ENCODE measurements around the gene CTSA.

CTSA gene

DNA sequence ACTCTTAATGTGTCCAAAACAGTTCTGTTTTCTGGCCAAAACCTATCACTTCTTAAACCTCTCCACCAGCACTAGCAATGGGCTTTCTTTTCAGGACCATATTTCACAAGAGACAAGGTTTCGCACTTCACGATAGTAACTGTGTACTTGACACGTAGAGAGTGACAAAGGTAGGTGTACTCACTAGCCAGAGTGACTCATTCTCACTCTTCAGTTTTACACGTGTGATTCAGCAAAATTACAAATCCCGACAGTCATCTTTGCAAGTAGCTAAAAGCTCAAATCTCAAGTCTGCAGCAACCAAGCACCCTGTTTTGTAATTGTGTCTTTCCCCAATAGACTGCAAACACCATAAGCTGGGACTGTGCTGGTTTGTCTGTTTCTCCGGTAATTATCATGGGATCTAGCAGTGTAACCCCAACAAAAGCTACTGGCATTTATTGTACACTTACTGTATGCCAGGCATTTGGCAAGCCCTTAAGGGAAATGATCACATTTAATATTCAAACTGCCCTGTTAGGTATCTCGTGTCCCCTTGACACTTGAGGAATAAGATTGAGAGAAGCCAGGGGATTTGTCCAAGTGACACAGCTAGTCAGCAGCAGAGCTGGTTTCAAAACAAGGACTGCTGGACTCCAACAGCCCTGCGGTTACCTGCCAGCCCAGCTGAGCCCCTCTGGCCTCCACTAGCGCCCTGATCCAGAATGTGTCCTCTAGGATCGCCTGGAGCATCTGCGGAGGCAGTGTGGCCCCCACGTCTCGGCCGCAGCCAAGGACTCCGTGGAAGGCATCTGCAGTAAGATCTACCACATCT lies 53.2 kb downstream of the CTSA start:
- no peak for DNase-seq

DNA sequence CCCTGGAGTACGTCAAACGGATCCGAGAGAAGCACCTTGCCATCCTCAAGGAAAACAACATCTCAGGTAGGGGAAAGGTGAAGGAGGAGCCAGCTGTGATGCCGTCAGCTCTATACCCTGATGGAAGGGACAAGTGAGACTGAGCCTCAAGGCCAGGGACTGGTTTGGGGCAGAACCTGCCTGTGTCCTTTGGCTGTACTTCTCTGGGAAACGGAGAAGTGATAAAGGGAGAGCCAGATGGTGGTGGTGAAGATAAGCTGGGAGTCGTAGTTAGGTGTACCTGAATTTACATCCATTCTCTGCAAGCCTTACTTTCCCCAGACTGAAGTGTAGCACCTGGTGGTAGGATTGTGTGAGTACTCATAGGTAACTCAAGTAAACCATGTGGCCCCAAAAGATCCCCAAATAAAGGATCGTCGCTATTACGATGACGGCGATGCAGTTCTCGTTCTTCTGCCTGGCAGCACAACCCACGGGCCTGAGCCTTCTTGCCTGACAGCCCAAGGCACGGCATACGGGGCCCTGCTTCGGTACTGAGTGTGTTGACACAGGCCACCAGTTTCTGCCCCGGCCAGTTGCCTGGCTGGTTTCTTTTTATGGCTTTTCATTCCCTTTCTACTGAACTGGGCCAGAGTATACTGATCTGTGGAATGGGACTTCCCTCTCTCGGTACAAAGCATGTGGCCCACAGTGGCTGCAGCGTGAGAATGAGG lies 54.0 kb downstream of the CTSA start:
- no peak for DNase-seq

DNA sequence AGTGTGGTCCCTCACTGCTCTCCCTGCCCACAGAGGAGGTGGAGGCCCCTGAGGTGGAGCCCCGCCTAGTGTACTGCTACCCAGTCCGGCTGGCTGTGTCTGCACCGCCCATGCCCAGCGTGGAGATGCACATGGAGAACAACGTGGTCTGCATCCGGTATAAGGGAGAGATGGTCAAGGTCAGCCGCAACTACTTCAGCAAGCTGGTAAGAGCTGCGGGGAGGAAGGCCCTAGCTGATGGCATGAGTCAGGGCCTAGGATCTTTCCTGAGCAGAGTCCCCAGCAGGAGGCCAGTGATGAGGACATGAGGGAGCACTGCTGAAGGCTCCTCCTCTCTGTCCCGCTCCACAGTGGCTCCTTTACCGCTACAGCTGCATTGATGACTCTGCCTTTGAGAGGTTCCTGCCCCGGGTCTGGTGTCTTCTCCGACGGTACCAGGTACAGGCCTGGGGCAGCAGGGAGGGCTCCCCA lies 54.6 kb downstream of the CTSA start:
- DNase-seq: no peak

DNA sequence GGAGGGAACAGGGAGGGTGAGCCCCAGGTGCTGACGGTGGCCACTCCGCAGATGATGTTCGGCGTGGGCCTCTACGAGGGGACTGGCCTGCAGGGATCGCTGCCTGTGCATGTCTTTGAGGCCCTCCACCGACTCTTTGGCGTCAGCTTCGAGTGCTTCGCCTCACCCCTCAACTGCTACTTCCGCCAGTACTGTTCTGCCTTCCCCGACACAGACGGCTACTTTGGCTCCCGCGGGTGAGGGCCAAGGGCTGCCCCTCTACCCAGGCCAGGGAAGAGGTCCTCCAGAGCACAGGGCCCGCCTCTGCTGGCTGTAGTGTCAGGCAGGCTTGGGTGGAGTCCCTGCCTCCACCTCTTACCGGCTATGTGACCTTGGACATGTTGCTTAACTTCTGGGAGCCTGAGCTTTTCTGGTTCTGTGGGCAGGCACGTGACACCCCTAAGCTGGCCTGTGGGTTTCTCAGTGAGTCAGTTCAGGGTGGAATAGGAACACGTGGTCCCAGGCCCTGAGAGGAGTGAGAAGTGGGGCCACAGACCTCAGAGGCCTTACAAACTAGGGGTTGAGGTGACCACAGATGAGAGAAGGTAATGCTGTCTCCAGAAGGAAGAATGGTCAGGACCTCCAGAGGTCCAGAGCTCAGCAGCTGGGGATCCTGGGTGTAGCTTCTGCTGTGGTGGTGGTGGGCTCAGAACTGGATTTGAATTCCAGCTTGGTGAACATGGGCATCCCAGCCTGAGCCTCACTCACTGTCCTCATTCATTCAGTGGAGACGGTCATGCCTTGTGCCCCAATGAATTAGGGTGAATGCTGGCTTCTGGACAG lies 55.2 kb downstream of the CTSA start:
- DNase-seq: no peak

DNA sequence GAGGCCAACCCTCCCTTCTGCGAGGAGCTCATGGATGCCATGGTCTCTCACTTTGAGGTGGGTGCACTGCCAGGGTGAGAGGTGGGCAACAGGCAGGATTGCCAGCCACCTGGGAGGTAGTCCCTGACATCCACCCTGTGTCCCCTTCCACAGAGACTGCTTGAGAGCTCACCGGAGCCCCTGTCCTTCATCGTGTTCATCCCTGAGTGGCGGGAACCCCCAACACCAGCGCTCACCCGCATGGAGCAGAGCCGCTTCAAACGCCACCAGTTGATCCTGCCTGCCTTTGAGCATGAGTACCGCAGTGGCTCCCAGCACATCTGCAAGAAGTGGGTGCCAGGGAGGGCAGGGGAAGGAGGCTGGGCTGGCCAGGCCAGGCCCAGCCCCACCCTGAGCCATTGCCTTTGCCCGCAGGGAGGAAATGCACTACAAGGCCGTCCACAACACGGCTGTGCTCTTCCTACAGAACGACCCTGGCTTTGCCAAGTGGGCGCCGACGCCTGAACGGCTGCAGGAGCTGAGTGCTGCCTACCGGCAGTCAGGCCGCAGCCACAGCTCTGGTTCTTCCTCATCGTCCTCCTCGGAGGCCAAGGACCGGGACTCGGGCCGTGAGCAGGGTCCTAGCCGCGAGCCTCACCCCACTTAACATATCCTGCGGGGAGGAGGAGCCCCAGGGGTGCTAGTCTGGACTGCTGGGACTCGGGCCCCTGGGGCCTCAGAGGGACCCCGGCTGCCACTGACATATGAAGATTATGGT lies 56.2 kb downstream of the CTSA start:
- no peak for DNase-seq

DNA sequence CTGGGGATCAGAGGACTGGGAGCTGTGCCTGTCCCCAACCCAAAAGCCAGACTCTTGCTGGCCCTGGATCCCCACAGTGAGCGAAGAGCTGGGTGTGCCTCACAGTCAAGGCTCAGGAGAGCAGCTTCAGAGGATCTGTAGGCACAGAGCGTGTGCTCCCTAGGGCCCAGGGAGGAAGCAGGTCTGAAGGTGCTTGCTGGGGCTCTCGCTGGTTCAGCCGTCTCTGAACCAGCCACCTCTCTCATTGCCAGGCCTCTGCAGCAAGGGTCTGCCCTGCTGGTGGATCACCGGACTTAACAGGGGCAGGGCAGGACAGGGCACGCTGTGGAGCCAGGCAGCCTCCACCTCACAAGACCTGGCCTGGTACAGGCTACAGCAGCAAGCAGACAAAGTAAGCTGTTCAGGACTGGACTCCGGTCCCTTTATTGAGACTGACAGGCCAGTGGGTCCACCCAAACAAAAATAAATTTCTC lies 57.2 kb downstream of the CTSA start:
- no peak for DNase-seq
